Activated CD4-positive, alpha-beta T cell treated with anti-CD3 and anti-CD28 coated beads, Interleukin-2, Interleukin-4, amounts not matched to agents 100 ng/mL and 50 ng/mL, durations not matched to agents 16 hours and 8 hours (primary cell): Measurements from ENCODE around the gene CRY1.

Experiments used
- DNase-seq: peaks from one replicate; pipeline ENCODE4 v3.0.0-alpha.2; 2020; ENCODE audit warnings: low spot score

The CRY1 gene

GRCh38 chr12:106957583-106957982 is 135.8 kb downstream of the CRY1 start:
- DNase-seq = no peak

- DNase-seq = peak; percentile 58
Measured at GRCh38 chr12:106956048-106956578, 137.2 kb downstream of the CRY1 start.

GRCh38 chr12:106955377-106956047 is 137.8 kb downstream of the CRY1 start, which contains the start of gene TMEM263:
Gene TMEM263, plus strand, starts transcription at chr12:106955907. Its CDS starts 11,210 bp downstream, at chr12:106967117.
- DNase-seq = peak; percentile 93

GRCh38 chr12:106954462-106955376 is 138.6 kb downstream of the CRY1 start:
- no peak for DNase-seq

GRCh38 chr12:106953352-106954250 is 139.7 kb downstream of the CRY1 start:
- DNase-seq = no peak

- no peak for DNase-seq
Measured at GRCh38 chr12:106950591-106950990, 142.8 kb downstream of the CRY1 start.

GRCh38 chr12:106947461-106947860 is 145.9 kb downstream of the CRY1 start:
- no peak for DNase-seq

GRCh38 chr12:106945261-106945851 is 148.0 kb downstream of the CRY1 start:
- no peak for DNase-seq

GRCh38 chr12:106942775-106943174 is 150.6 kb downstream of the CRY1 start:
- no peak for DNase-seq

- no peak for DNase-seq
Measured at GRCh38 chr12:106941481-106942156, 151.7 kb downstream of the CRY1 start.
